HG03565 (cell line): Measurements from ENCODE around the gene SLC34A3.
"Not testable (repeated sequence)": the region's sequence is repeated elsewhere in the genome, so short reads cannot be mapped to it uniquely, and the experiment has no call there.

Experiments used
- ATAC-seq: cut with Tn5 transposase; IDR thresholded peaks from one replicate; pipeline ENCODE4 v1.9.1; 2021; ENCODE audit warnings: mild to moderate bottlenecking, moderate library complexity; ENCODE audit not compliant: unreplicated experiment

SLC34A3 gene

DNA sequence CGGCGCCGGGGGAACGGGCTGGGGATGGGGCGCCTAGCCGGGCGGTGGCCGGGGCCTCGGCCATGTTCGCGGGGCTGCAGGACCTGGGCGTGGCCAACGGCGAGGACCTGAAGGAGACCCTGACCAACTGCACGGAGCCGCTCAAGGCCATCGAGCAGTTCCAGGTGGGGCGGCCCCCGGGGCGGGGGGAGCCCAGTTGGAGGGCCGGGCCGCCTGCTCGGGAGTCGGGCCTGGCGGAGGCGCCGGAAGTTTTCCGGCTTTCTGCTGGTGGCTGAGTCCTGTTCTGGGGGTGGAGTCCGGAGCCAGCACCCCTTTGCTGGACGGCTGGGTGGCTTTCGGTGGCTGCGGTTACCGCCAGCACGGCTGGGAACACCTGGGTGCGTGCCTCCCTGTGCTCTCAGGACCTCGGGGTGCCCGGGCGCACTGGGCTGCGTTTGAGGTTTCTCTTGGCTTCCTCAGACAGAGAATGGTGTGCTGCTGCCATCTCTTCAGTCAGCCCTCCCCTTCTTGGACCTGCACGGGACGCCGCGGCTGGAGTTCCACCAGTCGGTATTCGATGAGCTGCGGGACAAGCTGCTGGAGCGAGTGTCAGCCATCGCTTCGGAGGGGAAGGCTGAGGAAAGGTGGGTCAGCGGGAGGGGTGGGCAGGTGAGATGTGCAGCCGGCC, 24.9 kb downstream of the SLC34A3 start:
- ATAC-seq = peak; percentile 20

GRCh38 chr9:137256362-137256761, 25.7 kb downstream of the SLC34A3 start:
- ATAC-seq = no peak

- no peak for ATAC-seq
Observed at GRCh38 chr9:137256856-137257255, 26.2 kb downstream of the SLC34A3 start.

DNA sequence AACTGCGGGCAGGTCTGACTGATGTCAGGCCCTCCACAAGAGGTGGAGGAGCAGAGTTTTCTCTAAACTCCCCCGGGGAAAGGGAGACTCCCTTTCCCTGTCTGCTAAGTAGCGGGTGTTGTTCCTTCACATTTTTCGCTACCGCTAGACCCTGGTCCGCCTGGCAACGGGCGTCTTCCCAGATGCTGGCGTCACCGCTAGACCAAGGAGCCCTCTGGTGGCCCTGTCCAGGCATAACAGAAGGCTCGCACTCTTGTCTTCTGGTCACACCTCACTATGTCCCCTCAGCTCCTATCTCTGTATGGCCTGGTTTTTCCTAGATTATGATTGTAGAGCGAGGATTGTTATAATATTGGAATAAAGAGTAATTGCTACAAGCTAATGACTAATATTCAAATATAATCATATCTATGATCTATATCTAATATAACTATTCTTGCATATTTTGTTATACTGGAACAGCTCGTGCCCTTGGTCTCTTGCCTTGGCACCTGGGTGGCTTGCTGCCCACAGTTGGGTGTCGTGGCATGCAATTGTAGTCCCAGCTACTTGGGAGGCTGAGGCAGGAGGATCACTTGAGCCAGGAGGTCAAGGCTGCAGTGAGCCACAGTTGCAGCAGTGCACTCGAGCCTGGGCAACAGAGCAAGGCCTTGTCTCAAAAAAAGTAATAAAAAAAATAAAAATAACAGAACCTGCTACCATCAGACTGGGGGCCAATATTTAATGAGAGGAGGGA, 31.6 kb downstream of the SLC34A3 start:
- not testable (repeated sequence) for ATAC-seq

DNA sequence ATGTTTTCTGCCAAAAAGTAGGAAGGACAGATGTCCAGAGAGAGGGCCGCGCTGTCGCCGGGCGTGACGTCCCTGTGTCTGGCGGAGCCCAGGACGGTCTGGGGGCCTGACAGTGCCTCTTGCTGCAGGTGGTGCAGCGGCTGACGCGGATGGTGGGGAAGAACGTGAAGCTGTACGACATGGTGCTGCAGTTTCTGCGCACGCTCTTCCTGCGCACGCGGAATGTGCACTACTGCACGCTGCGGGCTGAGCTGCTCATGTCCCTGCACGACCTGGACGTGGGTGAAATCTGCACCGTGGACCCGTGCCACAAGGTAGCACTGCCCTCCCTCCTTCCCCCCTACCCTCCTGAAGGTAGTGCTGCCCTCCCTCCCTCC, 32.2 kb downstream of the SLC34A3 start:
- no peak for ATAC-seq

DNA sequence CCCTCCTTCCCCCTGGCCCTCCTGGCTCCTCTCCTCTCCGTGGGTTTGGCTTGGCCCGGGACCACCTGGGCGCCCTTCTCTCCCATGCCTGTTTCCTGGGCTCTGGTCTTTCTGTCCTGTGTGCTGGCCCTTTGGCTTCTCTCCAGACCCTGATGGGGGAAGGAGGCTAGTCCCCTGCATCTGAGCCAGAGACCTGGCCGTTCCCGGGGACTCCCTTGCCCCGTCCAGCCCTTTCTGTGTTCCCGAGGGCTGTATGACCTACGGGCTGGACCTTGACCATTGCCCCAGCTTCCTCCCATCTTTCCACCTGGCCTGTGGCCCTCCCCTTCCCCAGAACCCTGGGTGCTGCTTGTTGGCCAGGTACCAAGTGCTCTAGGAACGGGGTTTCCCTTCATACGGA, 32.8 kb downstream of the SLC34A3 start:
- ATAC-seq = no peak

DNA sequence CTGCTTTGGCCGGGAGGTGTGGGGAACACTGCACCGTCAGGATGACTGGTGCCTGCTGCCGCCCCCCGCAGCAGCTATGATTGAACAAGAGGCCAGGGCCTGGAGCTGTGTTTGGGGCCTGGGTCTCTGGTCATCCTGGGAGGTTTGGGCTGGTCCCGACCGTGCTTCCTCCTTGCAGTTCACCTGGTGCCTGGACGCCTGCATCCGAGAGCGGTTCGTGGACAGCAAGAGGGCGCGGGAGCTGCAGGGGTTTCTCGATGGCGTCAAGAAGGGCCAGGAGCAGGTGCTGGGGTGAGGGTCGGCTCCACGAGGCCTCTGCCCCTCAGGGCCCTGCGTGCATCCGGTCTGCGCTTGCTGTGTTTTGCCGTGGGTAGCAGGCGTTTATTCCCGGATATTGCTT, 33.4 kb downstream of the SLC34A3 start:
- no peak for ATAC-seq

GRCh38 chr9:137265496-137266161, 34.9 kb downstream of the SLC34A3 start:
- ATAC-seq = no peak

DNA sequence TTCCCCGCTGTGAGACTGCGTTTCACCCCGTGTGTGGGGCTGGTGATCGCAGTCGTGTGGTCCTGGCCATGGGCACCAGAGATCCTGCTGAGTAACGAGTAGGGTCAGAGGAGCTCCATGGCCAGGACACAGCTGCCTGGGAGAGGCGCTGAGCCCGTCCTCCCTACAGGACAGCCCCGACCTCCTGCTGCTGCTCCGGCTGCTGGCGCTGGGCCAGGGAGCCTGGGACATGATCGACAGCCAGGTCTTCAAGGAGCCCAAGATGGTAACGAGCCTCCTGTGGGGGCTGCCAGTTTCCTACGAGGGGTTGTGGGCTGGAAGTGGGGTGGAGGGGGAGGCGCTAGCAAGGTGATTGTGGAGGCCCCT, 35.4 kb downstream of the SLC34A3 start:
- no peak for ATAC-seq

- no peak for ATAC-seq
Observed at GRCh38 chr9:137266585-137267453, 36.1 kb downstream of the SLC34A3 start.

GRCh38 chr9:137267933-137268355, 37.2 kb downstream of the SLC34A3 start:
- ATAC-seq = no peak

DNA sequence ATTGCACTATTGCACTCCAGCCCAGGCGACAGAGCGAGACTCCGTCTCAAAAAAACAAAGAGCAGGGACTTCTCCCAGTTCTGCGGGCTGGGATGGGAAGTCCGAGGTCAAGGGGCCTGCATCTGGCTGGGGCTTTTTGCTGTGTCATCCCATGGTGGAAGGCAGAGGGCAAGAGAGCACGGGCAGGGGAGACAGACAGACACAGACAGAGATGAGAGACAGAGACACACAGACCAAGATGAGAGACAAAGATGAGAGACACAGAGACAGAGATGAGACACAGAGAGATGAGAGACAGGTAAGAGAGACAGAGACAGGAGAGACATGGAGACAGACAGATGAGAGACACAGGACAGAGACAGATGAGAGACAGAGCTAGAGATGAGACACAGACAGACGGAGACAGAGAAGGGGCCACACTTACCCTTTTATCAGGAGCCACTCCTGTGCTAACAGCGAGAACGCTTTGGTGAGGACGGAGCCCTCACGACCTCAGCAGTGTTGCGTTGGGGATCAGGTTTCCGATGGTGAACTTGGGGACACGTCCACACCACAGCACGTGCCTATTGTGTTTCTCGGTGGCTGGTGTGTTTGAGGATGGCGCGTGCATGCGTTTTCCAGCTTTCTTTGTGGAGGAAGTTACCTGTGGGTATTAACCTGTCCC, 38.0 kb downstream of the SLC34A3 start:
- ATAC-seq = no peak

- no peak for ATAC-seq
Observed at GRCh38 chr9:137269231-137269772, 38.6 kb downstream of the SLC34A3 start.

DNA sequence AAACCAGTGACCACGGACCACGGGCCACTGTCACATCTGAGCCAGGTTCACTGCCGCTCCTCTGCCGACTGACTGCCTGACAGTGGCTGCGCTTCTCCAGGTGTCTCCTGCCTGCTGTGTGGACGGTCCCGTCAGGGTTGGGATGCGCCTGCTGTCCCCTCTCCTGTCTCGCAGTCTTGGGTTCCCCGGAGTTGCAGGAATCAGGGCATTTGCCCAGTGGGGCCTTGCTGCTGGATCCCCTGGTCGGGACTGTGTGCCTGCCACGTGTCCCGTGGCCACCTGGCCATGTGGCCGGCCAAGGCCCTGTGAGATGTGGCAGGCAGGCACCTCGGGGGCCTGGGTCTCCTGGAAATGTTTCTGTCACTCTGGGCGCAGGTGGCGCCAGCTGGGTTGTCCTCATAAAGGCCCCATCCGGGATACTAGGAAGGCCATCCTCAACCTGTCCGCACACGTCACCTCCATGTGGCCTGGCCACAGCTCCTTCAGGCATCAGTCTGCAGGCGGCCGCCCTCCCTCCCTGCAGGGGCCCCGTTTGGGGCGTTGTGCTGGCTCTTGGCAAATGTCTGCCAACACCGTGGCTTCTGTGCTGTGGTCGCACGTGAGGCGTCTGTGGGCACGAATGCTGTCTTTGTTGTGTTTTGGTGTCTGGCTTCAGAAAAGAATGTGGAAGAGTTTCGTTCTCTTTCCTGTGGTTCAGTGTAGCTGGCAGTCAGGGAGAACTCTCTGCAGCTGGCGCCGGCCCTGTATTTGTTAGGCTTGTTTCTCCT, 40.4 kb downstream of the SLC34A3 start:
- no peak for ATAC-seq

DNA sequence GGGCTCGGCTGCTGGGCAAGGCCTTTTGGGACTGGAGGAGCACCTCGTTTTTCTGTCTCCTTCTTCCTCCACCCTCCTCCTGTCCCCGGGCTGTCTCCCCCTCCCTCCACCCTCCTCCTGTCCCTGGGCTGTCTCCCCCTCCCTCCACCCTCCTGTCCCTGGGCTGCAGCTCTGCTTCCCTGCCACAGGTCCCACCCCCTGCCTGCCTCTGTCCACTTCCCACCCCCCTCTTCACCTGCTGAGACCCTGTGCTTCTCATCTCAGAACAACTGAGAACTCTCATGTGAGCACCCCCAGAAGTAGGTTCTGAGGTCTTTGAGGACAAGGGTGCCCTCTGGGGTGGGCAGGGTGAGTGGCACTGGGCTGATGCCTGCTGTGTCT, 41.0 kb downstream of the SLC34A3 start:
- ATAC-seq = no peak

DNA sequence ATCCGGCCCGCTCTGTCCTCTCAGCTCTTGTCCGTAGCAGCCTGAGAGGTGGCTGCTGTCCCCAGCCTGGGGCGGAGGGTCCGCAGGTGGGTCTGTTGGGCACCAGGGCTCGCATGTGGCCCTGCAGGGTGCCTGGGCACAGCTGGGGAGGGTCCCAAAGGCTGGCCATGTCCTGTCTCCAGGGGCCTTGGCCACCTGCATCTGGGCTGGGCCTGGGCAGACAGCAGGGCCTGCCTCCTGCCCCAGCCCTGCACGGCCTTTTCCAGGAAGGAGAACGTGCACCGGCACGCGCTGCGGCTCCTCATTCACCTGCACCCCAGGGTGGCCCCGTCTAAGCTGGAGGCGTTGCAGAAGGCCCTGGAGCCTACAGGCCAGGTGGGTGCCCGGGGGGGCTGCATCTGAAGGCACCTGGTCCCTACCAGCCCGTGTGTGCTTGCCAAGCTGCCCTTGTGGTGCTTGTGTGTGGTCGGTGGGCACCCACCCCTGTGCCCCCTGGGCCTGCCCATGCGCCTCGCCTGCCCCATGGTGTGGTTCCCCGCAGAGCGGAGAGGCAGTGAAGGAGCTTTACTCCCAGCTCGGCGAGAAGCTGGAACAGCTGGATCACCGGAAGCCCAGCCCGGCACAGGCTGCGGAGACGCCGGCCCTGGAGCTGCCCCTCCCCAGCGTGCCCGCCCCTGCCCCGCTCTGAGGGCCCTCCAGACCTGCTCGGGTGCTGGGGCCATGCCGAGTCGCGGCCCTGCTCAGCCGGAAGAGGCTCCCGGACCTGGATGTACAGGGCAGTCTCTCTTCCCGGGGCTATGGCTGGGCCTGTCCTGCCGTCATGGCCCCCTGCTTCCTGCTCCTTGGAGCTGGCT, 41.8 kb downstream of the SLC34A3 start:
- ATAC-seq = no peak

DNA sequence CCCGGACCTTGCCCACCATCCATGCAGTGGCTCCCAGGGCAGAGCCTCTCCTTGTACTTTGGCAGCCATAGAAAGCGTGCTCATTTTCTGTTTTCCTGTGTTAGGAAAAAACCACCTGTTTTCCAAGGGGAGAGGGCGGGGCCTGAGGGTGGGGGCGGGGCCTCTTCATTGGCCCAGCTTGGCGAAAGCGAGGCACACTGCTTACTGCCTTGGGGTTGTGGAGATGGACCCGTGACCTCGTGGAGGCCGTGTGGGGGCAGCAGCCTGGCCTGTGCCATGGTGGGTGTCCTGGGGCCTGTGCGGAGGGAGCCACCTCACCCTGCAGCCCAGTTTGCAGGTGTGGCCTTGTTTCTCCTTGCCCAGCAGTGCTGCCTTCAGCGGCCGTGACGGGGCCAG, 42.4 kb downstream of the SLC34A3 start:
- no peak for ATAC-seq

DNA sequence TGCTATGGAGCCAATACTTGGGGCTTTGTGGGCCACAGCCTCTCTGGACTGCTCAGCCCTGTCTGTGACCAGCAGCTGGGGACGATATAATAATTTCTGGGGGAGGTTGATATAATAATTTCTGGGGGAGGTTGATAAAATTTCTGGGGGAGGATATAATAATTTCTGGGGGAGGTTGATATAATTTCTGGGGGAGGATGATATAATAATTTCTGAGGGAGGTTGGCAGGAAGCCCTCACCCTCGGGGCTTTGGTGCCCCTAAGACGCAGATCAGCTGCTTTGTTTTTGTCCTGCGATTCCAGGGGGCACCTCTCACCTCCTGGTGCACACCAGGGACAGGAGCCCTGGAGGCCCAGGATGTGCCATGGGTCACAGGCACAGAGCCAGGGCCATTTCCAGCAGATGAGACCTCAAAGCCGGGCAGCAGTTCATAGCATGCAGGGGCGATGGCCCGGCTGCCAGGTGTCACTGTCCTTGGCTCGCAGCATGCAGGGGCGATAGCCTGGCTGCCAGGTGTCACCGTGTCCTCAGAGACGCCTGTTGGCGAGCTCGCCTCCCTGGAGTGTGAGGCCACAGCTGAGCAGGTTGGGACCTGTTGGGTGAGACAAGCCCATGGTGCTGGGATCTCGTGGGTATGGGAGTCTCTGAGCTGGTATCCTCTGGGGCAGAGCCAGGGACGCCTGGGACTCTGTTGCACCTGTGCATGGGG, 43.1 kb downstream of the SLC34A3 start:
- no peak for ATAC-seq
